Measurements from ENCODE around the gene RASSF5. TPM values are rescaled to one million over a fixed set of nuclear protein-coding genes. Genes with fewer than 3 reads are reported as not detected.

The RASSF5 gene
- total and polyA plus RNA-seq, 10 of the 15 experiments (the other 5 are each of a cell fraction or from before 2014, with no cell fraction given) = 14.0 to 89.6 (median 68.9) TPM

- no peak for TF ChIP-seq CEBPZ (IDR thresholded peaks at IDR 0.05; ENCODE audit: low read depth, low read length)
- no peak for TF ChIP-seq BMI1 (IDR thresholded peaks at IDR 0.05; ENCODE audit: borderline replicate concordance)
- TF ChIP-seq MYB (IDR thresholded peaks at IDR 0.05; ENCODE audit: borderline replicate concordance, low read depth, low read length) = no peak
- TF ChIP-seq CEBPB (IDR thresholded peaks at IDR 0.05; ENCODE audit: borderline replicate concordance in 1 of 2, low read depth in 2 of 2, low read length in 2 of 2) = no peak
- no peak for TF ChIP-seq NKRF (conservative IDR thresholded peaks at IDR 0.05)
- TF ChIP-seq KAT2A (conservative IDR thresholded peaks at IDR 0.05; ENCODE audit: control insufficient read depth, low read depth, low read length) = no peak
- TF ChIP-seq NR2C2 (IDR thresholded peaks at IDR 0.05; ENCODE audit: borderline replicate concordance, control insufficient read depth, insufficient read length, low read depth) = no peak
- no peak for TF ChIP-seq USF2 (IDR thresholded peaks at IDR 0.05; ENCODE audit: borderline replicate concordance, low read depth, low read length)
- TF ChIP-seq FOXM1 (IDR thresholded peaks at IDR 0.05; ENCODE audit: low read depth, low read length) = no peak
- no peak for TF ChIP-seq ZNF384 (IDR thresholded peaks at IDR 0.05; ENCODE audit: borderline replicate concordance, low read depth, low read length)
These were observed 31.3 kb upstream of the RASSF5 start (continued) for GRCh38 chr1:206476058-206476457.
